ENCODE results near the gene LIPE.
"Not testable (repeated sequence)": the region's sequence is repeated elsewhere in the genome, so short reads cannot be mapped to it uniquely, and the experiment has no call there.

The LIPE gene, protein sequence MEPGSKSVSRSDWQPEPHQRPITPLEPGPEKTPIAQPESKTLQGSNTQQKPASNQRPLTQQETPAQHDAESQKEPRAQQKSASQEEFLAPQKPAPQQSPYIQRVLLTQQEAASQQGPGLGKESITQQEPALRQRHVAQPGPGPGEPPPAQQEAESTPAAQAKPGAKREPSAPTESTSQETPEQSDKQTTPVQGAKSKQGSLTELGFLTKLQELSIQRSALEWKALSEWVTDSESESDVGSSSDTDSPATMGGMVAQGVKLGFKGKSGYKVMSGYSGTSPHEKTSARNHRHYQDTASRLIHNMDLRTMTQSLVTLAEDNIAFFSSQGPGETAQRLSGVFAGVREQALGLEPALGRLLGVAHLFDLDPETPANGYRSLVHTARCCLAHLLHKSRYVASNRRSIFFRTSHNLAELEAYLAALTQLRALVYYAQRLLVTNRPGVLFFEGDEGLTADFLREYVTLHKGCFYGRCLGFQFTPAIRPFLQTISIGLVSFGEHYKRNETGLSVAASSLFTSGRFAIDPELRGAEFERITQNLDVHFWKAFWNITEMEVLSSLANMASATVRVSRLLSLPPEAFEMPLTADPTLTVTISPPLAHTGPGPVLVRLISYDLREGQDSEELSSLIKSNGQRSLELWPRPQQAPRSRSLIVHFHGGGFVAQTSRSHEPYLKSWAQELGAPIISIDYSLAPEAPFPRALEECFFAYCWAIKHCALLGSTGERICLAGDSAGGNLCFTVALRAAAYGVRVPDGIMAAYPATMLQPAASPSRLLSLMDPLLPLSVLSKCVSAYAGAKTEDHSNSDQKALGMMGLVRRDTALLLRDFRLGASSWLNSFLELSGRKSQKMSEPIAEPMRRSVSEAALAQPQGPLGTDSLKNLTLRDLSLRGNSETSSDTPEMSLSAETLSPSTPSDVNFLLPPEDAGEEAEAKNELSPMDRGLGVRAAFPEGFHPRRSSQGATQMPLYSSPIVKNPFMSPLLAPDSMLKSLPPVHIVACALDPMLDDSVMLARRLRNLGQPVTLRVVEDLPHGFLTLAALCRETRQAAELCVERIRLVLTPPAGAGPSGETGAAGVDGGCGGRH

DNA sequence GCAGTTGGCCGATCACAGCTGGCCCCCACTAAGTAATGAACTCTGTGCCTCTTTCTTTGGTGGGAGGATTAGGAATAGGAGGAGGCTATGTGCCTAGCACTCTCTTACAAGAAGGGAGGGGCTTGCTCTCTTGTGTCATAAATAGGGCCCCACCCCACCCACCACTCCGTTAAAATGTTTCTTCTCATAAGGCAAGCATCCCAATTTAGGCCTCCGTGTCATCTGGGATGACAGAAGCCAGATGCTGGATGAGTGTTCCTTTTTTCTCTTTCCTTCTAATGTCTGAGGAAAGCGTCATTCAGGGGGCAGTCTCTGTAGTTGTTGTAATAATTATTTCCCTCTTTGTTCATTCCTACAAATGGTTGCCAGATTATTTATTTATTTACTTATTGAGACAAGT lies at the start of gene LIPE:
TSS of gene LIPE (minus strand) at position 76 of the 400 bp plus-strand sequence. CDS start 239 bp downstream, outside the sequence.
- no peak for DNase-seq

GRCh38 chr19:42475366-42475765 lies 48.2 kb upstream of the LIPE start:
- DNase-seq, result no peak

DNA sequence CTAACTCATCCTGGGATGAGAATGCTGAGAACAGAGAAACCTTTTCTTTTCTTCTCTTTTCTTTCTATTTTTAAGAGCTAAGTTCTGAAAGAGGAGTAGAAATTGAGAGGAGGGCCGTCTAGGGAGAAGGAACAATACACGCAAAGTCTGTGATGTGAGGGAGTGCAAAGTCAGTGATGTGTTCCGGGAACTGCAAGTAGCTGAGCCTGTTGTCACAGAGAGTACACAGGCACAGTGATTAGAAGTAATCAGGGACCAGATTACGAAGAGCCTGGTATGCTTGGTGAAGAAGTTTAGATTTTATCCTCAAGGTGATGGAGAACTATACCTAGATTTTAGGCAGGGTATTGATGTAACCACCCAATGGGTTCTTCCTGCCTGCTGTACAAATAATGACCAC lies 47.6 kb upstream of the LIPE start:
- no peak for DNase-seq

GRCh38 chr19:42473686-42474085 lies 46.5 kb upstream of the LIPE start:
- DNase-seq, result no peak

- DNase-seq, result no peak
Measured at GRCh38 chr19:42472402-42473147, 45.4 kb upstream of the LIPE start.

GRCh38 chr19:42471554-42472249 lies 44.5 kb upstream of the LIPE start:
- no peak for DNase-seq

DNA sequence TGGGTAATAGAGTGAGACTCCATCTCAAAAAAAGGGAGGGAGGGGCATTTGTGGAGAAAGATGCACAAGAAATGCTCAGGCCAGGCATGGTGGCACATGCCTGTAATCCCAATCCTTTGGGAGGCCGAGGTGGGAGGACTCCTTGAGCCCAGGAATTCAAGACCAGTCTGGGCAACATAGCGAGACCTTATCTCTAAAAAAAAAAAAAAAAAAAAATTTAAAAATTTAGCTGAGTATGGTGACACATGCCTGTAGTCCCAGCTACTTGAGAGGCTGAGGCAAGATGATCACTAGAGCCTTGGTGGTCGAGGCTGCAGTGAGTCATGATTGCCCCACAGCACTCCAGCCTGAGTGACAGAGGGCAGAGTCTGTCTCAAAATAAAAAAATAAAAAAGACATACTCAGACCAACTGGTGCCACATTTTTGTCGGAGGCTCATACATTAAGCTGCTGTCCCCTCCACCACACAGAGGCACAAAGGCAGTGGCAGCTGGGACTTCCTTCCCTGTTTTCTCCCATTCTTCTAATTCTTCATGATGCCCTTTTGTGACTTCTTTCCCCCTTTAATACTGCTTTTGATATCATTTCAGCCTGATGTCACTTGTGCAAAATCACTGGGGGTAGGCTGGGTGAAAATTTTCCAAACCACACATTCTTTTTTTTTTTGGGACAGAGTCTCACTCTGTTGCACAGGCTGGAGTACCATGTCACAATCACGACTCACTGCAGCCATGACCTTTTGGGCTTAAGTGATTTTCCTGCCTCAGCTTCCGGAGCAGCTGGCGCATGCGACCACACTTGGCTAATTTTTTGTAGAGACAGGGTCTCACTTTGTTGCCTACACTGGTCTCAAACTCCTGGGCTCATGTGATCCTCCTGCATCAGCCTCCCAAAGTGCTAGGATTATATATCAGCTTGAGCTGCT lies 42.4 kb upstream of the LIPE start:
- no peak for DNase-seq

DNA sequence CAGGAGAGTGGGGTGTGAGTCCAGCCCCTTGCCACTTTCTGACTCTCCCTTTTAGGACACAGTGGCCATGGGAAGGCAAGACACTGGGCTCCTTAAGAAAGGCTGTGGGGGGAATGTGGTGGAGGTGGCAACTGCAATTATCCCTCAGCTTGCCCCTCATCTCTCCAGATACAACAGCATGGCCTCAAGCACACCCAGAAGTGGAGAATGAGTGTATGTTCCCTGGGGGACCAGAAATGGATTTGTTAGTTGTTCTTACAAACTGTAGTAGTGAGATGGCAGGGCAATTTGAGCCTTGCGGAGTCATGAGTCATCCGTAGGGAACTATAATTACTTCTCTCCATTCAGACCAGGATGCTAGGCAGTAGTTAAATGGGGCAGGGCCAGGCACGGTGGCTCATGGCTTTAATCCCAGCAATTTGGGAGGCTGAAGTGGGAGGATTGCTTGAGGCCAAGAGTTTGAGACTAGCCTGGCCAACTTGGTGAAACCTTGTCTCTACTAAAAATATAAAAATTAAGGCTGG lies 41.1 kb upstream of the LIPE start:
- no peak for DNase-seq

GRCh38 chr19:42467183-42467760 lies 40.1 kb upstream of the LIPE start:
- DNase-seq, result no peak

- no peak for DNase-seq
Measured at GRCh38 chr19:42466521-42467182, 39.5 kb upstream of the LIPE start.

GRCh38 chr19:42465827-42466280 lies 38.7 kb upstream of the LIPE start:
- DNase-seq, result no peak

DNA sequence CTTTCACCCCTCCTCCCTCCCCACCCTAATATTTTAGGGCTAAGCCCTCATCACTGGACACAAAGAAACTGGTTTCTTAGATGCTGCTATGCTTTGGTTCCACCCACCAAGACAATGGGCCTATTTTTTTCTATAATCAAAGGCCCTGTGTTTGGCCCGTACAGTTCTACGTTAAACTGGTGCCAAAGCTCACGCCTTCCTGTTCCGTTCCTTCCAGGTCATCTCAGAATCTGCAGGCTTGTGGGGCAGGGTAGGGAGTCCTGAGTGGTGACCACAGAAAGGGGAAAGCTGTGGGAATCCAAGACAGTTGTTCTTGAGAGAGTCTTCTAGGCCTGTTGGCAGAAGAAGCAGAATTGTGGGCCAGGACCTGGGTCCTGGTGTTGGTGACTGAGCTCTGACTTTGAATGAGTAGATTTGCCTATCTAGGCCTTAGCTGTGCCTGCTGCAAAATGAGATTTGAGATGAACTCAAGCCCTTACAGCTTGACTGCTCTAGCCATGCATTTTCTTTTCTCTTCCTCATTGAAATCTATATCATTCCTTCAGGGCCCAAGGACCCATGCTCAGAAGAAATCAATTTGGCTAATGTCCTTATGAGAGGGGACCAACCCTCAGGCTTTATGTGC lies 34.6 kb upstream of the LIPE start:
- DNase-seq, result no peak

- DNase-seq, result not testable (repeated sequence)
Measured at GRCh38 chr19:42461231-42461630, 34.0 kb upstream of the LIPE start.

GRCh38 chr19:42459926-42460325 lies 32.7 kb upstream of the LIPE start:
- DNase-seq, result no peak

DNA sequence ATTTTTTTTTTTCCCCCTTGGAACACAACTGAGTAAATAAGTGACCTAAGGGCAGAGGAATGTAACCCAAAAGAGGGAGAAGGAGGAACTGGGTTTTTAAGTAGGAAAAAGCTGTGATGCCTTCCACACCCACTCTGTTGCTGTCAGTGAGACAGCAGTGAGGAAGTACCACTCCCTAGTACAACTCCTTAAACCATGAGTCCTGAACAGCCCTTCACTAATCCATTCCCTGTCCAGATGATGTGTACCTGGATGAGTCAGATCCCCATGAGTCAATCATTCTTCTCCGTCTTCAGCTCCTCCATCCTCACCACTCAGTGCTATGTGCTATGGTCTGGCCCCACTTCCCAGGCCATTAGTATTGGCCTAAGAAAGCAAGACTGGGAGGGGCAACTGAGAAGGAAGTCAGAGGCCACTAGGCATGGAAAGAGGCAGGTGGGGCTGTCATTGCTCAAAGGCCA lies 28.5 kb upstream of the LIPE start:
- no peak for DNase-seq

DNA sequence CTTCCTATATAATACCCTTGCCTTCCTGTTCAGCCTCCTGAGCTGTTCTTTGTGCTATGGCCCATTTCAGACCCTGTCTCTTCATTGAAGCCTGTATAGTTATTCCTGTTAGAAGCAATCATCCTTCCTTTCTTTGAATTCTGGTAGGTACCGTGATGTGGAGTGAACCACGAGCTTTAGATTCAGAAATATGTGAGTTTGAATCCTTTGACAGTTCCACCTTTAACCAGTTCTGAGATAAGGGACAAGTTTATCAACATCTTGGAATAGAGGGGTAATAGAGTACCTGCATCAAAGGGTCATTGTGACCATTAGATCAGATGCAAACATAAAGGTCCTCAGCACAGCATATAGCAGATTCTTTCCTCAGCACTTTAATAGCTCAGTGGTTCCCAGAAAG lies 27.9 kb upstream of the LIPE start:
- no peak for DNase-seq

- no peak for DNase-seq
Measured at GRCh38 chr19:42452590-42452989, 25.4 kb upstream of the LIPE start.

DNA sequence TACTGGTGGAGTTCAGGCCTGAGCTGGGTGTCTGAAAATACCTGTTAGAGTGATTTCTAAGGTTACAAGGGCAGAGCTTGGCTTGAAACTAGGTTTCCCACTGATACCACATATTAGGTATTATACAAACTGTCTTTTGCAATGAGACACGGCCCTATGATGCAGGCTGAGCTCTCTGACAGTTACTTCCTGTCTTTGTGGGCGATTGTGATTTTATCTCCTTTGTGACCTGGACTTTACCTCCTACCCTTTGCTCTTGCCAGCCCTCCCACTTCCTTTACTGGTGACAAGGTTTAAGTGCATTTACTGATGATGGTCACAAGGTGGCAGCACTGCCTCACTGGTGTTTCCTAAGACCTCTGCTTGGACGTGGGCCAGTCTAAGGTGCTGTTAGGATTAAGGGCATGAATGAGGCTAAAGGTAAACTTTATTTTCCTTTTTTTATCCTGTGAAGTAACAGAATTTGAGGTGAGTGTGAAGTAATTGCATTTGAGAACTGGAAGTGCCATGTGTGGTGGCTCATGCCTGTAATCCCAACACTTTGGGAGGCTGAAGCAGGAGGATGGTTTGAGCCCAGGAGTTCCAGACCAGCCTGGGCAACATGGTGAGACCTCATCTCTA lies 23.2 kb upstream of the LIPE start:
- peak; percentile 82 for DNase-seq

- DNase-seq, result not testable (repeated sequence)
Measured at GRCh38 chr19:42448306-42448705, 21.1 kb upstream of the LIPE start.
